ENCODE data around the gene EBF3.

DNA sequence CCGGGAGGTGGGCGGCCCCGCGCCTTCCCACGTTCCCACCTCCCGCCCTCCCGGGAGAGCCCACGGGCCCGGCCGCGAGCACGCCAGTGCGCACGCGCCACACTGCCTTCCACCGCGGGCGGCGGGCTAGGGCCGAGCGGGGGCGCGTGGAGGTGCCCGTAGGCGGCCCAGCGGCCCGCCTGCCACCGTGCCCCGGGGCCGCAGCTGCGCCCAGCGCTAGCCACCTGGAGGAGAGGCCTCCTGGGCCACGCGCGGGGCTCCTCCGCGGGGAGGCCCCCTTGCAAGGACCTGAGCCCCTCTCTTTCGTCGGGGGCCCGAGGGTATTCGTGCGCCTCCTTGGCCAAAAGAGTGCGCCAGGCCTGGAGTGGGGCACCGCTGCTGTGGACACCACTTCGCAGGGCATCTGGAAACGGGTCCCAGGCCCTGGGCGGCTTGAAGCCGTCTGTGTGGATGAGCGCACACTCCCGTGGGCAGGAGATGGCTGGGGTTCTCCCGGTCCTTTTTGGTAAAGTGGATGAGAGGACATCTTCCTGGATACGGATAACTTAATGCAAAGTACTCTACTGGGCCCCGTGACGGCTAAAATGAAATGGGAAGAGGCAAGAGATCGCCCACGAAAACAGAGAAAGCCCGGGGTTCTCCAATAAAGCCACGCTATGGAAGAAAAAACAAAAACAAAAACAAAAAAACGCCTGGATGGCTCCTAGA, 9.0 kb upstream of the EBF3 start:
- TF ChIP-seq CTCF (IDR thresholded peaks at IDR 0.05; ENCODE audit: extremely low read depth in 1 of 2, insufficient read depth in 1 of 2, low read depth in 1 of 2, low read length in 2 of 2): no peak
- TF ChIP-seq, protein P1, sequence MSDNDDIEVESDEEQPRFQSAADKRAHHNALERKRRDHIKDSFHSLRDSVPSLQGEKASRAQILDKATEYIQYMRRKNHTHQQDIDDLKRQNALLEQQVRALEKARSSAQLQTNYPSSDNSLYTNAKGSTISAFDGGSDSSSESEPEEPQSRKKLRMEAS (IDR thresholded peaks at IDR 0.05; ENCODE audit: insufficient read depth, insufficient read length): no peak
- no peak for TF ChIP-seq MYC (IDR thresholded peaks at IDR 0.05; ENCODE audit: low read depth, low read length)
